B cell (primary cell): ENCODE results near the gene ERC2. TPM values are rescaled to one million over a fixed set of nuclear protein-coding genes. Genes with fewer than 3 reads are reported as not detected.

Source experiments
- ATAC-seq: fragments of 200-7000 bp; cut with Tn5 transposase; one replicate; pipeline ENCODE4 v1.10.0; 2021; ENCODE audit warnings: low read depth, mild to moderate bottlenecking, moderate number of reproducible peaks, moderate library complexity
- CTCF ChIA-PET: fragments of 350-600 bp; sonication (Branson Sonifier 250); formaldehyde crosslinking; loops from one replicate; lab custom pipeline; 2021; ENCODE audit warnings: antibody characterized with exemption, inconsistent platforms; lab: Charles Lee
- POLR2A ChIA-PET: fragments of 350-600 bp; sonication (Branson Sonifier 250); formaldehyde crosslinking; loops from one replicate; lab custom pipeline; 2021; ENCODE audit warnings: antibody characterized with exemption; lab: Charles Lee
- DNase-seq: peaks from one replicate; pipeline ENCODE4 v3.0.0; 2013
- H2AFZ ChIP-seq: 2 replicates; pipeline ENCODE4 v1.6.1; 2012; ENCODE audit warnings: mild to moderate bottlenecking, low read depth, low read length; ENCODE audit not compliant: insufficient read depth, poor library complexity, severe bottlenecking
- H3K27ac ChIP-seq, 2 donors: 1 replicate in 1 of 2; 2 replicates in 1 of 2; pipeline ENCODE4 v1.5.1; 2012 to 2013; ENCODE audit warnings: low read length in 2 of 2, mild to moderate bottlenecking in 2 of 2, moderate library complexity in 1 of 2
- H3K27me3 ChIP-seq, 4 experiments: fragments of 200-600 bp in 1 of 4; sonication (generic) in 1 of 4; replicated peaks in 1 of 4; 1 replicate in 2 of 4; 2 replicates in 2 of 4; pipeline versions ENCODE4 v1.6.1 to v1.7.0; 2013 to 2016; ENCODE audit warnings: low read length in 3 of 4, mild to moderate bottlenecking in 2 of 4, mixed read lengths in 1 of 4, moderate library complexity in 1 of 4; ENCODE audit not compliant: insufficient read depth in 4 of 4, control insufficient read depth in 3 of 4; ENCODE audit errors: control extremely low read depth in 1 of 4
- H3K36me3 ChIP-seq, 2 experiments: replicated peaks in 1 of 2; 1 replicate in 1 of 2; 2 replicates in 1 of 2; pipeline versions ENCODE4 v1.6.1 to v1.7.1; 2013; ENCODE audit warnings: low read length in 1 of 2; ENCODE audit not compliant: insufficient read depth in 2 of 2, control insufficient read depth in 1 of 2; ENCODE audit errors: control extremely low read depth in 1 of 2, extremely low read depth in 1 of 2
- H3K4me1 ChIP-seq, 2 donors: fragments of 200-600 bp in 1 of 2; sonication (generic) in 1 of 2; 1 replicate in 1 of 2; 2 replicates in 1 of 2; pipeline versions ENCODE4 v1.5.1 to v1.6.1; 2013 to 2017; ENCODE audit warnings: low read length in 2 of 2; ENCODE audit not compliant: control insufficient read depth in 2 of 2, insufficient read depth in 2 of 2
- H3K4me2 ChIP-seq: replicated peaks from 2 replicates; pipeline ENCODE3; 2012; ENCODE audit warnings: mild to moderate bottlenecking, low read depth, low read length; ENCODE audit not compliant: poor library complexity, severe bottlenecking
- H3K4me3 ChIP-seq, 5 experiments: fragments of 200-600 bp in 1 of 5; sonication (generic) in 1 of 5; 1 replicate in 3 of 5; 2 replicates in 2 of 5; pipeline versions ENCODE4 v1.5.1 to v1.7.0; 2011 to 2016; ENCODE audit warnings: low read length in 4 of 5, mild to moderate bottlenecking in 4 of 5, low read depth in 2 of 5, control low read depth in 1 of 5, moderate library complexity in 1 of 5; ENCODE audit not compliant: insufficient read depth in 1 of 5; ENCODE audit errors: control extremely low read depth in 1 of 5, extremely low read depth in 1 of 5
- H3K79me2 ChIP-seq: fragments of 200-600 bp; sonication (generic); one replicate; pipeline ENCODE4 v1.6.0; 2016; ENCODE audit warnings: low read length; ENCODE audit not compliant: control insufficient read depth, insufficient read depth
- H3K9ac ChIP-seq: fragments of 200-600 bp; sonication (generic); 2 replicates; pipeline ENCODE4 v1.6.1; 2017; ENCODE audit warnings: mild to moderate bottlenecking, low read length, moderate library complexity
- H3K9me3 ChIP-seq, 3 donors: one replicate each; pipeline versions ENCODE4 v1.6.1 to v1.7.1; 2013; ENCODE audit warnings: low read length in 2 of 3; ENCODE audit not compliant: control insufficient read depth in 2 of 3, insufficient read depth in 1 of 3; ENCODE audit errors: control extremely low read depth in 1 of 3
- H4K20me1 ChIP-seq: 2 replicates; pipeline ENCODE4 v1.6.0; 2012; ENCODE audit warnings: mild to moderate bottlenecking, low read length; ENCODE audit not compliant: insufficient read depth, control insufficient read depth, poor library complexity, severe bottlenecking
- H3K27ac Mint-ChIP-seq: one replicate; pipeline ENCODE4 v1.8.0; 2021; ENCODE audit warnings: mixed read lengths
- H3K27me3 Mint-ChIP-seq: one replicate; pipeline ENCODE4 v1.8.0; 2021; ENCODE audit warnings: mixed read lengths
- H3K4me1 Mint-ChIP-seq: one replicate; pipeline ENCODE4 v1.8.0; 2021; ENCODE audit warnings: mixed read lengths
- H3K4me3 Mint-ChIP-seq: one replicate; pipeline ENCODE4 v1.8.0; 2021; ENCODE audit warnings: mixed read lengths
- H3K9me3 Mint-ChIP-seq: one replicate; pipeline ENCODE4 v1.8.0; 2022; ENCODE audit warnings: mixed read lengths; ENCODE audit not compliant: insufficient read depth
- CTCF ChIP-seq: fragments of 200-600 bp; IDR thresholded peaks from one replicate; pipeline ENCODE4 v1.8.0; 2022; ENCODE audit warnings: antibody characterized with exemption, mild to moderate bottlenecking
- EZH2 ChIP-seq: IDR thresholded peaks from 2 replicates; pipeline ENCODE4 v1.6.1; 2012; ENCODE audit warnings: borderline replicate concordance, low read depth, mild to moderate bottlenecking, moderate library complexity, low read length; ENCODE audit not compliant: insufficient read depth, poor library complexity, severe bottlenecking
- WGBS: methylation state at CpG from one replicate; pipeline ENCODE4 v1.1.5; 2013; ENCODE audit warnings: missing lambda C conversion rate; ENCODE audit not compliant: insufficient coverage; 5-methylcytosine and 5-hydroxymethylcytosine counted together
- intact Hi-C: fragments of 100-400 bp; cut with micrococcal nuclease; formaldehyde crosslinking; loops from one replicate; pipeline ENCODE4 v1.10.0; 2022
- polyA plus RNA-seq: library from polyadenylated mRNA; depleted of rRNA; stranded (reverse); fragments of >200 nt; gene quantifications from 2 replicates; pipeline ENCODE4 v1.2.3, GENCODE V29; 2012
- total RNA-seq, 2 donors: library from RNA; stranded (reverse); fragments of 120-200 nt in 1 of 2; gene quantifications; 1 replicate in 1 of 2; 2 replicates in 1 of 2; pipeline versions ENCODE4 v1.2.3 to v1.2.4, GENCODE V29; 2013 to 2022

Gene ERC2
- total and polyA plus RNA-seq, 2 donors (not counting 1 experiment from before 2014, with no cell fraction given), result not detected

GRCh38 chr3:56157693-56158362 is 310.4 kb downstream of the ERC2 start:
- H3K4me2 ChIP-seq, result peak overlapping the region; percentile 40
- no peak overlapping the region for H3K9ac ChIP-seq
- DNase-seq (peak; percentile 8), ATAC-seq (no peak)
- CTCF ChIA-PET, result no interaction called here
- intact Hi-C loops, result no loop called here
- no peak overlapping the region for H2AFZ ChIP-seq
- no peaks in the 10 kb centered on the region for H3K9me3 ChIP-seq
- 0% methylated on average over 2 of the region's 3 CpGs for WGBS
- no peaks in the 10 kb centered on the region for H3K79me2 ChIP-seq
- no peaks in the 10 kb centered on the region for H3K27me3 ChIP-seq
- no peak for TF ChIP-seq CTCF
- no peak for TF ChIP-seq EZH2
- no peak overlapping the region for H3K27ac ChIP-seq
- no peak overlapping the region for H3K4me3 Mint-ChIP-seq
- no peak overlapping the region for H3K4me3 ChIP-seq
- no peaks in the 10 kb centered on the region for H3K36me3 ChIP-seq
- peaks cover 8% of the 10 kb centered on the region for H3K4me1 Mint-ChIP-seq
- no peaks in the 10 kb centered on the region for H3K27me3 Mint-ChIP-seq
- H3K4me1 ChIP-seq, result peaks cover 0 to 8% of the 10 kb centered on the region in 2 donors
- no peak overlapping the region for H3K27ac Mint-ChIP-seq
- POLR2A ChIA-PET, result no interaction called here
- peaks cover 4% of the 10 kb centered on the region for H3K9me3 Mint-ChIP-seq
- H4K20me1 ChIP-seq, result no peaks in the 10 kb centered on the region

GRCh38 chr3:56154297-56154696 is 314.0 kb downstream of the ERC2 start:
- Mint-ChIP-seq H3K4me3 (no peak overlapping the region), H3K27me3 (no peaks in the 10 kb centered on the region), H3K9me3 (no peaks in the 10 kb centered on the region), H3K27ac (no peak overlapping the region), H3K4me1 (peaks cover 8% of the 10 kb centered on the region)
- Histone ChIP-seq H4K20me1 (no peaks in the 10 kb centered on the region), H3K36me3 (no peaks in the 10 kb centered on the region), H3K9ac (no peak overlapping the region), H3K27me3 (no peaks in the 10 kb centered on the region), H3K9me3 (no peaks in the 10 kb centered on the region), H3K27ac (no peak overlapping the region), H3K79me2 (no peaks in the 10 kb centered on the region), H3K4me3 (no peak overlapping the region), H3K4me1 (peaks cover 0 to 8% of the 10 kb centered on the region in 2 donors), H3K4me2 (no peak overlapping the region), H2AFZ (no peak overlapping the region)
- no CpG with 5 or more reads among the region's 1 CpG for WGBS
- CTCF ChIA-PET, result no interaction called here
- no peak for DNase-seq
- POLR2A ChIA-PET, result no interaction called here
- intact Hi-C loops, result no loop called here
- no peak for ATAC-seq
- TF ChIP-seq EZH2, result no peak
- TF ChIP-seq CTCF, result no peak
